ENCODE data around the gene SZT2. TPM values are rescaled to one million over a fixed set of nuclear protein-coding genes. Genes with fewer than 3 reads are reported as not detected.
A peak's percentile ranks its signal among the peaks of the same experiment; 100 is the strongest.

The SZT2 gene
- total RNA-seq, 1 donor from 2014 or later = 11.0 TPM

GRCh38 chr1:43360616-43361015 lies 29.1 kb upstream of the SZT2 start:
- H3K36me3 ChIP-seq = peaks cover 14% of the 10 kb centered on the region
- peaks cover 37% of the 10 kb centered on the region for H4K20me1 ChIP-seq (ENCODE audit: low read depth)
- Mint-ChIP-seq H3K4me3 (peak overlapping the region; percentile 98), H3K4me1 (peaks cover 46% of the 10 kb centered on the region), H3K36me3 (peaks cover 38% of the 10 kb centered on the region), H3K27ac (peak overlapping the region; percentile 21), H3K9me3 (no peaks in the 10 kb centered on the region), H3K27me3 (ENCODE audit: insufficient read depth, low read depth) (peaks cover 7% of the 10 kb centered on the region)
- DNase-seq (ENCODE audit: low spot score) = no peak
- H3K27ac ChIP-seq = no peak overlapping the region
- H2AFZ ChIP-seq (replicated peaks) = no peak overlapping the region
- TF ChIP-seq EZH2phosphoT487 (IDR thresholded peaks at IDR 0.05) = no peak
- peaks cover 18% of the 10 kb centered on the region for H3K4me1 ChIP-seq
- no peaks in the 10 kb centered on the region for H3K27me3 ChIP-seq
- H3F3A ChIP-seq (ENCODE audit: low read depth) = peaks cover 38% of the 10 kb centered on the region
- H3K9ac ChIP-seq = peak overlapping the region; percentile 95
- peak overlapping the region; percentile 70 for H3K4me3 ChIP-seq
- peak overlapping the region; percentile 96 for H3K4me2 ChIP-seq
- H3K9me3 ChIP-seq (ENCODE audit: low read depth) = no peaks in the 10 kb centered on the region
- H3K79me2 ChIP-seq (ENCODE audit: low read depth) = peaks cover 34% of the 10 kb centered on the region

DNA sequence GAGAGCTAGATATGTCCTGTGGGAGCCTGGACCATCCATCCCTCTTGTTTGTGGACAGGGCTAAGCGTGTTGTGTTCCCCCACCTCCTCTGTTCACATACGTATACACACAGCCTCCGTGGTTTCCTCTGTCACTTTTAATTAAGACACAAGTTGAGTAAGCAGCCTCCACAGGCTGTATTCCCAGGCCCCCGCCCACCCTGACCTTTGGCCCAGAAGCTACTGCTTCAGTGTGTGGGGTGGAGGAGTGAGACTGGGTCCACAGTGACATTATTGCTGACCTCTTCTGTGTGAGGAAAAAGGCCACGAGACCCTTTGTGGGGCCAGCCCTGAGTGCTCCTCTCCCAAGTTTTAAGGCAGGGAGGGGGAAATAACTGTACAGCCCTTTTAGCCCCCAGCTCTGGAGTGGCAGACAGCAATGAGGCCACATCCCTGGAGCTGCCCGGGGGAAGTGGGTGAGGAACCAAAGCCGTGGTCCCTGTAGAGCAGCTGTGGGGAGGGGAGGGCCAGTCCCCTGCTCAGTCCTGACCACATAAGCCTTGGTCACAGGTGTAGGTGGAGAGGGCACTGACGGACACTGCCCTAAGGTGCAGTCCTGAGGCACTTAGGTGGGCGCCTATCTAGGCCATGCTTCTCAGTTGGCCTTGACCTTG lies 26.3 kb upstream of the SZT2 start:
- peaks cover 39% of the 10 kb centered on the region for H3K79me2 ChIP-seq (ENCODE audit: low read depth)
- Mint-ChIP-seq H3K27me3 (ENCODE audit: insufficient read depth, low read depth) (peaks cover 7% of the 10 kb centered on the region), H3K9me3 (no peaks in the 10 kb centered on the region), H3K4me3 (no peak overlapping the region), H3K27ac (no peak overlapping the region), H3K4me1 (peaks cover 43% of the 10 kb centered on the region), H3K36me3 (peaks cover 43% of the 10 kb centered on the region)
- TF ChIP-seq EZH2phosphoT487 (IDR thresholded peaks at IDR 0.05) (no peak), EZH2 (IDR thresholded peaks at IDR 0.05) (no peak)
- TF ChIP-seq, protein P1, sequence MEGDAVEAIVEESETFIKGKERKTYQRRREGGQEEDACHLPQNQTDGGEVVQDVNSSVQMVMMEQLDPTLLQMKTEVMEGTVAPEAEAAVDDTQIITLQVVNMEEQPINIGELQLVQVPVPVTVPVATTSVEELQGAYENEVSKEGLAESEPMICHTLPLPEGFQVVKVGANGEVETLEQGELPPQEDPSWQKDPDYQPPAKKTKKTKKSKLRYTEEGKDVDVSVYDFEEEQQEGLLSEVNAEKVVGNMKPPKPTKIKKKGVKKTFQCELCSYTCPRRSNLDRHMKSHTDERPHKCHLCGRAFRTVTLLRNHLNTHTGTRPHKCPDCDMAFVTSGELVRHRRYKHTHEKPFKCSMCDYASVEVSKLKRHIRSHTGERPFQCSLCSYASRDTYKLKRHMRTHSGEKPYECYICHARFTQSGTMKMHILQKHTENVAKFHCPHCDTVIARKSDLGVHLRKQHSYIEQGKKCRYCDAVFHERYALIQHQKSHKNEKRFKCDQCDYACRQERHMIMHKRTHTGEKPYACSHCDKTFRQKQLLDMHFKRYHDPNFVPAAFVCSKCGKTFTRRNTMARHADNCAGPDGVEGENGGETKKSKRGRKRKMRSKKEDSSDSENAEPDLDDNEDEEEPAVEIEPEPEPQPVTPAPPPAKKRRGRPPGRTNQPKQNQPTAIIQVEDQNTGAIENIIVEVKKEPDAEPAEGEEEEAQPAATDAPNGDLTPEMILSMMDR (IDR thresholded peaks at IDR 0.05) = no peak
- H3F3A ChIP-seq (ENCODE audit: low read depth) = peaks cover 34% of the 10 kb centered on the region
- peaks cover 43% of the 10 kb centered on the region for H4K20me1 ChIP-seq (ENCODE audit: low read depth)
- H3K27me3 ChIP-seq = no peaks in the 10 kb centered on the region
- peaks cover 34% of the 10 kb centered on the region for H3K4me1 ChIP-seq
- no peaks in the 10 kb centered on the region for H3K9me3 ChIP-seq (ENCODE audit: low read depth)
- no peak overlapping the region for H3K4me3 ChIP-seq
- no peak overlapping the region for H2AFZ ChIP-seq (replicated peaks)
- no peak for DNase-seq (ENCODE audit: low spot score)
- no peak overlapping the region for H3K27ac ChIP-seq
- no peak overlapping the region for H3K9ac ChIP-seq
- H3K4me2 ChIP-seq = no peak overlapping the region
- H3K36me3 ChIP-seq = peaks cover 14% of the 10 kb centered on the region

DNA sequence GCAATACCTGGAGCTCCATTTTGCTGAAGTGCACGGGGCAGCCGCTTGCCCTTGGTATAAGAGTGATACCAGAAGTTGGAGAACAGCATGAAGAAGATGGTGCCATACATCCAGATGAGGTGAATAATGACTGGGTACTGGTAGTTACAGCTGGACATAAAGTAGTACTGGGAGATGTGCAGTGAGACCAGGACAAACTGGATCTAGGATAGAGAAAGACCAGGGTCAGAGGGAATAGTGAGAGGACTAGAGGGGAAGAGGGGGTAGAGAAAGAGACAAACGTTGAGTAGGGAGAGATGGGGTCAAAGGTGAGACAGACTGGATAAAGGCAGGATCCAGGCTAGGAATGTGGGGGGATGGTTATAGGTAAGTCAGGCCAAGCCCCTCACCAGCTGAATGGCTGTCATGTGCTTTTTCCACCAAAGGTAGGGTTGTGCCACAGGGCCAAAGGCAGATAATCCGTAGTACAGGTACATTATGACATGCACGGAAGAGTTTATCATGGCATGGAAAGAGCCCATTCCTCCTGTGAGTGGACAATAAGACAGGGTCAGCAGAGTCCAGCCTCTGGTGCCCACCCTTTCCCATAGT lies 25.7 kb upstream of the SZT2 start:
- Mint-ChIP-seq H3K36me3 (peaks cover 45% of the 10 kb centered on the region), H3K9me3 (no peaks in the 10 kb centered on the region), H3K27ac (no peak overlapping the region), H3K4me1 (peaks cover 49% of the 10 kb centered on the region), H3K4me3 (no peak overlapping the region), H3K27me3 (ENCODE audit: insufficient read depth, low read depth) (peaks cover 6% of the 10 kb centered on the region)
- H3K27ac ChIP-seq = no peak overlapping the region
- H3K4me2 ChIP-seq = no peak overlapping the region
- H3K79me2 ChIP-seq (ENCODE audit: low read depth) = peaks cover 37% of the 10 kb centered on the region
- no peak overlapping the region for H2AFZ ChIP-seq (replicated peaks)
- H3K4me1 ChIP-seq = peaks cover 40% of the 10 kb centered on the region
- DNase-seq (ENCODE audit: low spot score) = no peak
- H3F3A ChIP-seq (ENCODE audit: low read depth) = peaks cover 40% of the 10 kb centered on the region
- no peak overlapping the region for H3K9ac ChIP-seq
- no peaks in the 10 kb centered on the region for H3K9me3 ChIP-seq (ENCODE audit: low read depth)
- no peaks in the 10 kb centered on the region for H3K27me3 ChIP-seq
- no peak for TF ChIP-seq EZH2phosphoT487 (IDR thresholded peaks at IDR 0.05)
- TF ChIP-seq EZH2 (IDR thresholded peaks at IDR 0.05) = no peak
- TF ChIP-seq, protein P1 (IDR thresholded peaks at IDR 0.05) = no peak
- no peak overlapping the region for H3K4me3 ChIP-seq
- H3K36me3 ChIP-seq = peaks cover 14% of the 10 kb centered on the region
- H4K20me1 ChIP-seq (ENCODE audit: low read depth) = peaks cover 43% of the 10 kb centered on the region

DNA sequence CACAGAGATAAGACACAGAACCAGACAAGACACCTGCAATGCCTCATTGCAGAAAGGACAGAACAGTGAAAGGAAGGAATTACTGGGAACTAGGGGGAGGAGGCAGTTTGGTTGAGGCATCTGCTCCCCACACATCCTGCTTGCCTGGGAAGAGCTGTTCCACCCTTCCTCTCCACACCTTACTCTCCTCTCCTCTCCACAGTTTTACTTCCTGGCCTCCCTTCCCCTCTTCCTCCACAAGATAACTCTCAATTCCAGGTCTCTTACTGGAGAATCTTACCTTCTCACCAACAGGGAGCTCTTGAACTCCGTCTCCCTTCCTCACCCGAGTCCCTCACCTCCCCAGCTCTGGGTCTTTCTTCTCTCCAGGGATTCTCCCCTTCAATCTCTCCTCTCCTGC lies 24.0 kb upstream of the SZT2 start:
- Histone ChIP-seq H3K27ac (no peak overlapping the region), H3K36me3 (peaks cover 14% of the 10 kb centered on the region), H2AFZ (replicated peaks) (no peak overlapping the region), H3K9ac (no peak overlapping the region), H3K79me2 (ENCODE audit: low read depth) (peaks cover 20% of the 10 kb centered on the region), H3F3A (ENCODE audit: low read depth) (peaks cover 40% of the 10 kb centered on the region), H4K20me1 (ENCODE audit: low read depth) (peaks cover 29% of the 10 kb centered on the region), H3K27me3 (no peaks in the 10 kb centered on the region), H3K9me3 (ENCODE audit: low read depth) (no peaks in the 10 kb centered on the region), H3K4me3 (no peak overlapping the region), H3K4me1 (peaks cover 29% of the 10 kb centered on the region), H3K4me2 (peak overlapping the region; percentile 96)
- peak overlapping the region; percentile 70 for H3K4me3 Mint-ChIP-seq
- no peak overlapping the region for H3K27ac Mint-ChIP-seq
- H3K27me3 Mint-ChIP-seq (ENCODE audit: insufficient read depth, low read depth) = peaks cover 6% of the 10 kb centered on the region
- no peaks in the 10 kb centered on the region for H3K9me3 Mint-ChIP-seq
- no peak for DNase-seq (ENCODE audit: low spot score)
- H3K4me1 Mint-ChIP-seq = peaks cover 35% of the 10 kb centered on the region
- TF ChIP-seq EZH2phosphoT487 (IDR thresholded peaks at IDR 0.05) (no peak), EZH2 (IDR thresholded peaks at IDR 0.05) (no peak)
- TF ChIP-seq, protein P1 (IDR thresholded peaks at IDR 0.05) = no peak
- peaks cover 36% of the 10 kb centered on the region for H3K36me3 Mint-ChIP-seq
